ENCODE results near the gene SLC30A1. TPM values are rescaled to one million over a fixed set of nuclear protein-coding genes. Genes with fewer than 3 reads are reported as not detected.

SLC30A1 gene
- total and polyA plus RNA-seq, 5 experiments from 2014 or later, result 0.98 to 9.7 (median 2.2) TPM

DNA sequence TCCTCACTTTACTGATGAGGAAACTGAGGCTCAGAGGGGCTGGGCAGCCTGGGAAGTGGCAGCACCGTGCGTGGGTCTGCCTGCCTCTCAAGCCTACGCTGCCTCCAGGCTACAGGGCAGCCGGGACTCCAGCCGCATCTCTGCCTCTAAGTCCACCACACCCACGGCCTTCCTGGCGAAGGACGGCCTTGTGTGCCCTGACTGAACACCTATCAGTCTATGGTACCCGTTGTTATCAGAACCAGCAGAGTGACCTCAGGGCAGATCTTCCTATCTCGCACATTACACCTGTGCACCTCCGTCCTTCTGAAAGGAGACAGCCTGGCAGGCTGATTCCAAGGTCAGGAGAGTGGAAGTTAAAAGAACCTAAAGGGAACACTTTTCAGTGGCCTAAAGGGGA lies 35.7 kb upstream of the SLC30A1 start:
- H3K4me1 Mint-ChIP-seq, result peaks cover 0 to 4% (median under 1%) of the 10 kb centered on the region in 4 donors
- H3K36me3 Mint-ChIP-seq, result no peaks in the 10 kb centered on the region
- POLR2A ChIA-PET, result no interaction called here
- ATAC-seq, result no peak
- H3K9me3 Mint-ChIP-seq, result no peaks in the 10 kb centered on the region
- H3K27me3 Mint-ChIP-seq, result no peaks in the 10 kb centered on the region
- H3K4me3 Mint-ChIP-seq, result no peak overlapping the region
- H3K27ac Mint-ChIP-seq, result no peak overlapping the region
- no peak for DNase-seq

GRCh38 chr1:211613951-211614350 lies 35.0 kb upstream of the SLC30A1 start:
- Mint-ChIP-seq H3K36me3 (no peaks in the 10 kb centered on the region), H3K4me3 (no peak overlapping the region), H3K27ac (no peak overlapping the region), H3K4me1 (peaks cover 0 to 4% (median under 1%) of the 10 kb centered on the region in 4 donors), H3K27me3 (no peaks in the 10 kb centered on the region), H3K9me3 (no peaks in the 10 kb centered on the region)
- POLR2A ChIA-PET, result no interaction called here
- DNase-seq (no peak), ATAC-seq (no peak)

GRCh38 chr1:211613108-211613947 lies 34.4 kb upstream of the SLC30A1 start:
- DNase-seq, result no peak
- Mint-ChIP-seq H3K9me3 (no peaks in the 10 kb centered on the region), H3K27ac (no peak overlapping the region), H3K27me3 (no peaks in the 10 kb centered on the region), H3K4me3 (no peak overlapping the region), H3K36me3 (no peaks in the 10 kb centered on the region), H3K4me1 (peaks cover 0 to 4% (median under 1%) of the 10 kb centered on the region in 4 donors)
- no peak for ATAC-seq
- POLR2A ChIA-PET, result no interaction called here

DNA sequence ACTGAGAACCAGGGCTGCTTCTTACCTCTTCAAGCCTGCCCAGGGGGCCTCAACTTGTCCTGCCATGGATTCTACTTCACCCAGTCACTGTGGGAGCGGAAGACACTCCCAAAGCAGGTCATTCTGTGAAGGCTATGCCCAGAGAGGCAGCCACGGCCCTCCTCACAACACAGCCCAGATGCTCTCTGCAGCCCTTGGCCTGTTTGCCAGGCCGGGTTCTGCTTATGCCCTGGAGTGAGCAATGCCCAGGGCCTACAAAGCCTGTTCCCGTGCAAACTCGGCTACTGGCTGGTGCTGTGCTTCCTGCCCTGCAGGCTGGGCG lies 33.8 kb upstream of the SLC30A1 start:
- no peak overlapping the region for H3K27ac Mint-ChIP-seq
- no peaks in the 10 kb centered on the region for H3K36me3 Mint-ChIP-seq
- peaks cover 2 to 7% (median 4%) of the 10 kb centered on the region in 4 donors for H3K4me1 Mint-ChIP-seq
- H3K9me3 Mint-ChIP-seq, result no peaks in the 10 kb centered on the region
- DNase-seq (no peak), ATAC-seq (no peak)
- POLR2A ChIA-PET, result no interaction called here
- H3K27me3 Mint-ChIP-seq, result no peaks in the 10 kb centered on the region
- H3K4me3 Mint-ChIP-seq, result no peak overlapping the region

DNA sequence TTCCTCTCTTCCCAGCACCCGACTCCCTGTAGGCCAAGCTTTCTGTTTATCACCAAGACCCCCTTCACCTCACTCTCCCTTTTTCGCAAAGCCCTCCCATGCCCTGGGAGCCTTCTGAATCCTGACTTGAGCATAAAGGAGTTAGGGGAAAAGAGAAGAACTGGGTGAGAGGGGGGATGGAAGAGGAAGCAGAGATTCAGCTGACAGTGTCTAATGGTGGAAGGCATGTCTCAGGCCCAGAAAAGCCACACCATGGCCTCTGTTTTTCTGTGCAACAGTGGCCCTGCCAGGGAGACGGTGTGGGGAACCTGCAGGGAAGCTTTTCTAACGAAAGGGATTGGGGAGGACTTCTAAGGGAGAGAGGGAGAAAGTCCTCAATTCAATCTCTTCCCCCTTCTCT lies 32.9 kb upstream of the SLC30A1 start:
- Mint-ChIP-seq H3K36me3 (no peaks in the 10 kb centered on the region), H3K4me3 (no peak overlapping the region), H3K27me3 (peaks cover 0 to 3% (median 0%) of the 10 kb centered on the region in 5 donors), H3K4me1 (peaks cover 5 to 15% (median 13%) of the 10 kb centered on the region in 4 donors), H3K27ac (peak overlapping the region in 1 of 10 donors; percentile 58), H3K9me3 (no peaks in the 10 kb centered on the region)
- no peak for ATAC-seq
- no peak for DNase-seq
- POLR2A ChIA-PET, result no interaction called here

DNA sequence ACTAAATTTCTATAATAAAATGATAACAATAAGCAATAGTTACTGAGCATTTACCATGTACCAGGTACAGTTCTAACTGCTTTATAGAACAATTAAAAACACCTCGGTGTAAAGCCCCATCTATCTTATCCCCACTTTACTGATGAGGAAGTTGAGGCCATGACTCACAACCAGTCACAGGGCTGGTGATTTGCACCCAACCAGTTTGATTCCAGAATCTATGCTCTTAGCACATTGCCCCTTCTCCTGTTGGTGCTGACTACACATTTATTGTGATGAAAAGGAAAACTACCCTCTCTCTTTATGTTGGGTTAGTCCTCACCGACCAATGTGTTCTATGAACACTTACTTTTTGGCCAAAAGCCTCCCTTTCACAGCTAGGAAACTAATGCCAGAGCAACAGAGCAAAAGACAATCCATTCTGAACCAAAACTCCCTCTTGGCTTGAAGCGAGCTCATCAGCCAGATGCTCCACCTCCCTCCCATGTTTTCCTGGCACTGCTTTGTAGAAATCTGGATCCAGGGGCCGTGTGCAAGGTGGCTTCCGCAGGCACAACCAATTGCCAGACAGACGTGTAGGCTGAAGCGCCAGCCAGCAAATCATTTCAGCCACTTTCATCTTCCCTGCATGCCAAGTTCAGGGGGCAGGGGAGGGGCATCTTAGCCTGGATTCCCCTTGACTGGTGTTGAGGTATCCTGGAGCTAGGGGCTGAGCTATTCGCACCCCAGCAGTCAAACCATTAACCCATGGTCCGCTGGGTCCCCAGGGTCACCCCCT lies 32.0 kb upstream of the SLC30A1 start:
- H3K4me1 Mint-ChIP-seq, result peaks cover 9 to 24% (median 17%) of the 10 kb centered on the region in 4 donors
- ATAC-seq, result no peak
- POLR2A ChIA-PET, result no interaction called here
- no peaks in the 10 kb centered on the region for H3K36me3 Mint-ChIP-seq
- peaks cover 0 to 3% (median 0%) of the 10 kb centered on the region in 5 donors for H3K27me3 Mint-ChIP-seq
- no peak for DNase-seq
- no peak overlapping the region for H3K4me3 Mint-ChIP-seq
- H3K27ac Mint-ChIP-seq, result peak overlapping the region in 1 of 10 donors; percentile 42
- H3K9me3 Mint-ChIP-seq, result no peaks in the 10 kb centered on the region

DNA sequence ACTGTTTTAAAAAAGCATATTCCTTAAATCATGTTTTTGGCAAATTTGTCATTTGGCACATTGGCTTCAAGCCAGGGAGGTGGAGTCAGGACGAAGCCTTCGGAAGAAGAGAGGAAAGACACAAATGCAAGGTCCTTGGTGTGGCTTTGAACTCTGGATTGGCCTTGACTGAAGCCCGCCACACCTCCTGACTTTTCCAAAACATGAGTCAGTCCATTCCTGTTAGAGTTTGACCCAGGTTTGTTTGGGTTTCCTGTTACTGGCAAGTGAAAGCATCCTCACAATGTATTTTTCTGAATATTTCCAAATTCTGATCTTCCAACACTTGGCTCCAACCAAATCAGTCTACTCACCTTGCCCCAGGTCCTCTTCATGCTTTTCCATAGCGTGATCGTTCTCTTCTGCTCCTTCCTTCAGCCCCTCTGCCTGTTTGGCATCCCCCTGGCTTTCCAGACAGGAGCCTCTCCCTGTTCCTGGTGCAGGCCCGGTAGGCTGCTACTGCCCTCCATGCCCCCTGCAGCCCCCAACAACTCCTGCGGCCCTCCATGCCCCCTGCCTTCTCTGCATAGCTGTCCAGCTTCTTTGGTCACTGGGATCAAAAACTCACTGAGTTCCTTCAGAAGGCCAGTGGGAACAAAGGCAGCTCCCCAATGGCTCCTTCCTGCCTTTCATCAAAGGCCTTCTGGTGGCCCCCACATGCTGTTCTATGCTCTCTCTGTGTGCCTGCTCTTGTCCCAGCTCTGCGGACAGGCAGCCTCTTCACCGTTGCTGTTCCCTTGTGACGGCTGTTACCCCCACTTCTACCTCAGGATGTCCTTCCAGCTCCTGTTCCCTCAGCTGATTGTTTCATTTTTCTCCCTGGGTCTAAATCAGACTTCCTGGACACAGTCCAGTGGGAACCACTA lies 30.4 kb upstream of the SLC30A1 start:
- Mint-ChIP-seq H3K4me3 (no peak overlapping the region), H3K27ac (peak overlapping the region in 2 of 10 donors; percentile 17 to 79), H3K27me3 (peaks cover 0 to 3% (median 0%) of the 10 kb centered on the region in 5 donors), H3K4me1 (peaks cover 9 to 28% (median 17%) of the 10 kb centered on the region in 4 donors), H3K9me3 (no peaks in the 10 kb centered on the region), H3K36me3 (no peaks in the 10 kb centered on the region)
- no peak for ATAC-seq
- POLR2A ChIA-PET, result no interaction called here
- no peak for DNase-seq

DNA sequence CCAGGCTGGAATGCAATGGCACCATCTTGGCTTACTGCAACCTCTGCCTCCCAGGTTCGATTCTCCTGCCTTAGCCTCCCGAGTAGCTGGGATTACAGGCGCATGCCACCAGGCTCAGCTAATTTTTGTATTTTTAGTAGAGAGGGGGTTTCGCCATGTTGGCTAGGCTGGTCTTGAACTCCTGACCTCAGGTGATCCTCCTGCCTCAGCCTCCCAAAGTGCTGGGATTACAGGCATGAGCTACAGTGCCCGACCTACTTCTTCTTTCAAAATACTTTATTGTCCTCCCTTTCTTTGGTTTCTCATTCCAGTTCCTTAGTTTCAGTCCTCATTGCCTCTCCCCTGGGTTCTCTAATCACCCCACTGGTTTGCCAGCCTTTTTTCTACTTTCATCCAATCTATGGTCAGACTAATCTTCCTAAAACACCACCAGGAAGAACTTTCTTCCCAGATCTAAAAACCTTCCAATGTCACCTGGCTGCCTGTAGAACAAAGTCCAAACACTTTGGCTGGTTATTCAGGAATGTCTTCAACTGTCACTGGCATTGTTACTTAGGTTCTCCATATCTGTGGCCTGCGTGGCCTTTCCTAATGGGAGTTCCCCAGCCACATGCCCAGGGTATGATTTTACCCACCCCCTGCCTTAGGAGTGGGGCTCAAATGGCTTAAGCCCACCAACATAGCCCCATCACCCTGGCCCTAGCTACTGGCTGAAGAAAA lies 29.0 kb upstream of the SLC30A1 start:
- H3K4me1 Mint-ChIP-seq, result peaks cover 9 to 24% (median 17%) of the 10 kb centered on the region in 4 donors
- ATAC-seq (no peak), DNase-seq (no peak)
- peaks cover 0 to 3% (median 0%) of the 10 kb centered on the region in 5 donors for H3K27me3 Mint-ChIP-seq
- H3K9me3 Mint-ChIP-seq, result no peaks in the 10 kb centered on the region
- POLR2A ChIA-PET, result interaction anchor here (0.8 kb wide), 1 partner anchor 349 kb away, joined by 3 read pairs; the partner anchor contains the start of gene RCOR3
- H3K4me3 Mint-ChIP-seq, result peak overlapping the region in 5 of 10 donors; percentile 1 to 84 (median 29)
- H3K27ac Mint-ChIP-seq, result peak overlapping the region in 3 of 10 donors; percentile 4 to 30 (median 15)
- no peaks in the 10 kb centered on the region for H3K36me3 Mint-ChIP-seq

- Mint-ChIP-seq H3K4me3 (peak overlapping the region; percentile 63 to 85 (median 78)), H3K9me3 (no peaks in the 10 kb centered on the region), H3K4me1 (peaks cover 9 to 24% (median 17%) of the 10 kb centered on the region in 4 donors), H3K27me3 (peaks cover 0 to 3% (median 0%) of the 10 kb centered on the region in 5 donors), H3K27ac (peak overlapping the region; percentile 34 to 83 (median 71)), H3K36me3 (no peaks in the 10 kb centered on the region)
- POLR2A ChIA-PET, result interaction anchor here (0.8 kb wide), 2 partner anchors 12 to 348 kb away, joined by 3 read pairs; partner anchors contain the start of gene RCOR3
- DNase-seq (peak in 3 of 10 donors; percentile 11 to 29 (median 17)), ATAC-seq (peak; percentile 66 to 76)
Observed at GRCh38 chr1:211606914-211607753, 28.2 kb upstream of the SLC30A1 start.

DNA sequence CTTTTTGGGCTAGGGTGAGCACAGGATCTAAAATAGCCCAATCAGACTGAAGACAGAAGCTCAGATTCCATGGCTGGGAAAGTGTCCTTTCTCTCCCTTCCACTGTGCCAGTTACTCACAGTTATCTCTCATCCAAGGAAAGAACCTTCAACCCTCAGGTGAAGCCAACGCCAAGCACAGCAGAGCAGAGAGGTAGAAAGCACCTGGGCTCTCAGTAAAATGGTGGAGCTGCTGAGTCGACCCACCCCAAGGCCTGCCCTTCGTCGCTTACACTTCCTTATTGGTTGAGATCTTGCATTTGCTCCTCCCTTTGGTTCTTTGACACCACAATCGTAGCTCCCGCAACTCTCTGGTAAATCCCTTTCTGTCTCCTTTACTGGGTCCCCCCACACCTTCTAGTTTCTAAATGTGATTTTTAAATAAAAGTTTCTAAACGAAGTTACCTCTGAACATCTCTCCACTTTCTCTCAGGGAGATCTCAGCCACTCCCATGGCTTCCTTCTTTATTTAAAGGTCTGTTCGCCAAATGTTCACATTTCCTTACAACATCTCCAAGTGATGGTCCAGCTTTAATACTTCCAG lies 27.5 kb upstream of the SLC30A1 start:
- no peaks in the 10 kb centered on the region for H3K9me3 Mint-ChIP-seq
- peak; percentile 27 to 54 for ATAC-seq

More for the DNA sequence above, 27.5 kb upstream of the SLC30A1 start:
- Mint-ChIP-seq H3K4me1 (peaks cover 8 to 24% (median 17%) of the 10 kb centered on the region in 4 donors), H3K36me3 (no peaks in the 10 kb centered on the region), H3K27ac (peak overlapping the region in 9 of 10 donors; percentile 34 to 83 (median 71)), H3K27me3 (peaks cover 0 to 3% (median 0%) of the 10 kb centered on the region in 5 donors), H3K4me3 (peak overlapping the region; percentile 63 to 85 (median 78))
- POLR2A ChIA-PET, result interaction anchor here (0.8 kb wide), 1 partner anchor 13 kb away, joined by 3 read pairs; no protein-coding TSS in a partner anchor
- DNase-seq, result no peak

All from naive thymus-derived CD8-positive, alpha-beta T cell (primary cell).